Measurements from ENCODE around the gene TEX29. TPM values are rescaled to one million over a fixed set of nuclear protein-coding genes. Genes with fewer than 3 reads are reported as not detected.

TEX29 gene
- total RNA-seq, 2 donors from 2014 or later, result 0.59 to 0.67 TPM

DNA sequence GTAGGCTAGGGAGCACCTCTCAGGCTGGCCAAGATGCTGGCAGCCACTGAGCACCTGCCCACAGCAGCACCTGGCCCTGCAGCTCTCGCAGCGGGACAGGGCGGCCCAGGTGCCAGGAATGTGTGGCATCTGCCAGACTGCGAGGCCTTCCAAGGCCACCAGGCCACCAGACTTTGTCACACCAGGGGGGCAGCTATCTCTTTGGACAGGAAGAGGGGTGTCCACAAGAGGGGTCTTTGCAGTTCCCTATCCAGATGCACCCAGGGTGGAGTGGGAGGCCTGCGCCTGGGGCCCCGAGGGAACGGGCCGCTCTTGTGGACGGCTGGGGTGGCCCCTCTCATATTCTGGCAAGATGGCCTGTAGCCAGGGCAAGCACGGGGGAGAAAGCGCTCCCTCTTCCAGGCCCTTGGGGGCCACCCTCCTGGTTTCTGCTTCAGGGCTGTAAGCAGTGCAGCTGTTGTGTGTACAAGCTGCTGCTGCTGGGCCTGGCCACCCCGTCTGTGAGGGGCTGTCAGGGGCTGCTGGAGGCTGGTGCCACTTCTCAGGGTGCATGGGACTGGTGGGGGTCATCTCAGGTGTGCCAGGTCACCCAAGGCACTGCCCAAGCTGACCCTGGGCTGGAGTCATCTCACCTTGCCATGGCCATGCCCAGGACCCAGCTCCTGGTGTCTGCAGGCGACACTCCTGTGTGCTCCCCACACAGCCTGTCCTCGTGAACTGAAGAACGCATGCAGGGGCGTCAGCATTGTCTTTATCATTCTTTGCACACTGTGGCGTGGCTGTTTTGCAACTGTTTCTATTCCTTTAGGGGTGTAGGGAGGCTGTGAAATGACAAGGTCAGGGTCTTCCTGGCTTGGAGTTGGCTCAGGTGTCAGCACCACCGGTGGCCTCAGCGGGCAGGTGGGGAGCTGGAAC lies 1.8 kb downstream of the TEX29 start:
- no peaks in the 10 kb centered on the region for H3K9me3 Mint-ChIP-seq
- no peak overlapping the region for H3K4me3 Mint-ChIP-seq
- ATAC-seq (no peak), DNase-seq (ENCODE audit: low spot score) (peak; percentile 47)
- no peaks in the 10 kb centered on the region for H3K36me3 Mint-ChIP-seq
- peaks cover 3 to 5% of the 10 kb centered on the region in 2 donors for H3K4me1 Mint-ChIP-seq (ENCODE audit: low read depth in 2 of 2)
- no peak overlapping the region for H3K27ac Mint-ChIP-seq
- no peaks in the 10 kb centered on the region for H3K27me3 Mint-ChIP-seq

DNA sequence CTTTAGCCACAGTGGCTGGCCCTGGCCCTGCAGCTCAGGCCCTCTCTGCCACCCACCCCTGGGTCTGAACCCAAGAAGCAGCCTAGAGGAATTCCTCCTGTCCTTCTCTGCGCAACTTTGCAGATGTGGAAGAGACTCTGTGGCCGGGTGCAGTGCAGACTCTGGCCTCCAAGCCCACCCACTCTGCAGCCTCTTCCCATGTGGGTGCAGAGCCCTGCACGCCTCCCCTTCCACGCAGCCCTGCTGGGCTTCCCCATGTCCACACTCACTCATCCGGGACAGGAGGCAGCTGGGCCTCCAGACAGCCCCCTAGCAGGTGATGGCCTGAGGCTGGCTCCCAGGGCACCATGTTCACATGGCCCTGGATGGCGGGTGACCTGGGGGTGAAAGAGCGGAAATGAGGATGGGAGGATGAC lies 2.5 kb downstream of the TEX29 start:
- H3K4me3 Mint-ChIP-seq, result no peak overlapping the region
- DNase-seq (ENCODE audit: low spot score) (peak; percentile 38), ATAC-seq (peak; percentile 3 to 24)
- no peaks in the 10 kb centered on the region for H3K27me3 Mint-ChIP-seq
- peaks cover 5 to 6% of the 10 kb centered on the region in 2 donors for H3K4me1 Mint-ChIP-seq (ENCODE audit: low read depth in 2 of 2)
- no peak overlapping the region for H3K27ac Mint-ChIP-seq
- no peaks in the 10 kb centered on the region for H3K36me3 Mint-ChIP-seq
- H3K9me3 Mint-ChIP-seq, result no peaks in the 10 kb centered on the region

DNA sequence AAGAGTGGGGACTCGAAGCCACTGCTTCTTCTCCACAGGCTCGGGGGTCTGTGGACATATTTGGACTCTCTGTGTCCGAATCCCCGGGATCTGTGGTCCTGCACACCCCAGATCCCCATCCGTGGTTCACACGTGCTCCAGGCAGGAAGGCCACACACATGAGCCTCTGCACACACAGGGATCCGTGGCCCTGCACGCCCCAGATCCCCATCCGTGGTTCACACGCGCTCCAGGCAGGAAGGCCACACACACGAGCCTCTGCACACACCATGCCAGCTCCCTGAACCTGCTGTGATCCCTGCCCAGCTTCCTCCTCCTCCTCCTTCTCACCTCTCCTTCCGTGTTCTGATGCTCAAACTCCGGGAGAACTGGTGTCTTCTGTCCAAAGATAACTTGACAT lies 3.1 kb downstream of the TEX29 start:
- DNase-seq (ENCODE audit: low spot score), result peak; percentile 10
- Mint-ChIP-seq H3K9me3 (no peaks in the 10 kb centered on the region), H3K27me3 (no peaks in the 10 kb centered on the region), H3K4me1 (ENCODE audit: low read depth in 2 of 2) (peaks cover 4 to 5% of the 10 kb centered on the region in 2 donors), H3K36me3 (no peaks in the 10 kb centered on the region), H3K27ac (peak overlapping the region in 1 of 2 donors; percentile 31), H3K4me3 (no peak overlapping the region)
- no peak for ATAC-seq

- H3K9me3 Mint-ChIP-seq, result no peaks in the 10 kb centered on the region
- no peaks in the 10 kb centered on the region for H3K36me3 Mint-ChIP-seq
- ATAC-seq (no peak), DNase-seq (ENCODE audit: low spot score) (peak; percentile 39)
- H3K27me3 Mint-ChIP-seq, result no peaks in the 10 kb centered on the region
- H3K27ac Mint-ChIP-seq, result peak overlapping the region in 1 of 2 donors; percentile 31
- H3K4me3 Mint-ChIP-seq, result no peak overlapping the region
- H3K4me1 Mint-ChIP-seq (ENCODE audit: low read depth in 2 of 2), result peaks cover 3 to 5% of the 10 kb centered on the region in 2 donors
Measured at GRCh38 chr13:111323950-111324651, 3.7 kb downstream of the TEX29 start.

DNA sequence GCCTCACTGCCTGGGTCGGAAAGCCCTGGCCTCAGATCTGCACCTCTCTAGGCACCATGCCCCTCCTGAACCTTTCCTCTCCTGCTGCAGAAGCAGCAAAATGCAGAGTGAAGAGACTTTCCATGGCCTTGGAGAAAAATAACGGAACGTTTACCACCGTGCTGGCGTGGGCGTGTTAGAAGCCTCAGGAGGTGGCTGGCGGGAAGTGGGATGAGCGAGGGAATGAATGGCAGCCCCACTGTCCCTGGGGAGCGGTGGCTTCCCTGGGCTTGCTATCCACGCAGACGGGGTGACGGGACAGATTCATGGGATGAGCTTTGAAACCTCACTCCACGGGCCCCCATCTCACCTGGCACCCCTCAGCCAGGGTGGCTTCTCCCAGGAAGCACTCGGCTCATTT lies 4.3 kb downstream of the TEX29 start:
- no peaks in the 10 kb centered on the region for H3K36me3 Mint-ChIP-seq

DNA sequence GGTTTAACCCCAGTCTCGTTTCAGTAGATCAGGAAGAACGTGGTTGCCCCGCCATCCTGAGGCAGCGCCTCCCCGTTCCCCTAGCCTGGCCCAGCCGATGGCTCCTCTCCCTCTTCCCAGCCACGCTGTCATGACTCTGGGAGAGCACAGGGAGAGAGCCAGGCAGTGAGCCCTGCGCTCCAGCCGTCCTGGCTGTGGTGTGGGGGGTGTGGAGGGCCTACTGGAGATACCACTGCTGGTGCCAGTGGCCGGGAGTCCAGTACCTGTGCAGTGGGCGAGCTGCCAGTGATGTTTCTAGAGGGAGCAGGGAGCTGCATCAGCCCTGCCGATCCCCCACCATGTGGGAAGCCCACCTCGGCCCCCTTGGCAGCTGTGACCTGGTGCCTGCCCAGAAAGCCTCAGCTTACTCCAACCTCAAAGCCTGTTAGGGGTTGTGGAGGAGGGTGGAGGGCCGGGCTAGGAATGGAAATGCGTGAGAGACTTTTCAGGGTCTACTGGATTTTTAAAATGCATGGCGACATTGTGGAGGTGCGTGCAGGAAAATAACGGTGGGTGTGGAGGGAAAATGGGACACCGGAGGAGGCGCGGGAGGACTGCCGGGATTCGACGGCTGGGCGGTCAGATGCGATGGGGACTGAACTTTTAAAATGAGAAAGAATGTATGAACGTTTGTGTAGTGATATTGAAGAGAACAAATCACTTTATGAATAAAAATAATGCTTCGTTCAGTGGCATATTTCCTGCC lies 4.9 kb downstream of the TEX29 start:
- no peak for ATAC-seq
- H3K27me3 Mint-ChIP-seq, result no peaks in the 10 kb centered on the region
- DNase-seq (ENCODE audit: low spot score), result peak; percentile 38
- no peak overlapping the region for H3K4me3 Mint-ChIP-seq
- H3K4me1 Mint-ChIP-seq (ENCODE audit: low read depth in 2 of 2), result peaks cover 0 to 3% of the 10 kb centered on the region in 2 donors
- H3K27ac Mint-ChIP-seq, result no peak overlapping the region
- H3K9me3 Mint-ChIP-seq, result no peaks in the 10 kb centered on the region
- H3K36me3 Mint-ChIP-seq, result no peaks in the 10 kb centered on the region

More for the DNA sequence above, 4.3 kb downstream of the TEX29 start:
- Mint-ChIP-seq H3K27me3 (no peaks in the 10 kb centered on the region), H3K4me3 (no peak overlapping the region), H3K4me1 (ENCODE audit: low read depth in 2 of 2) (peaks cover 2 to 3% of the 10 kb centered on the region in 2 donors), H3K9me3 (no peaks in the 10 kb centered on the region), H3K27ac (peak overlapping the region in 1 of 2 donors; percentile 31)
- DNase-seq (ENCODE audit: low spot score), result peak; percentile 44
- no peak for ATAC-seq

DNA sequence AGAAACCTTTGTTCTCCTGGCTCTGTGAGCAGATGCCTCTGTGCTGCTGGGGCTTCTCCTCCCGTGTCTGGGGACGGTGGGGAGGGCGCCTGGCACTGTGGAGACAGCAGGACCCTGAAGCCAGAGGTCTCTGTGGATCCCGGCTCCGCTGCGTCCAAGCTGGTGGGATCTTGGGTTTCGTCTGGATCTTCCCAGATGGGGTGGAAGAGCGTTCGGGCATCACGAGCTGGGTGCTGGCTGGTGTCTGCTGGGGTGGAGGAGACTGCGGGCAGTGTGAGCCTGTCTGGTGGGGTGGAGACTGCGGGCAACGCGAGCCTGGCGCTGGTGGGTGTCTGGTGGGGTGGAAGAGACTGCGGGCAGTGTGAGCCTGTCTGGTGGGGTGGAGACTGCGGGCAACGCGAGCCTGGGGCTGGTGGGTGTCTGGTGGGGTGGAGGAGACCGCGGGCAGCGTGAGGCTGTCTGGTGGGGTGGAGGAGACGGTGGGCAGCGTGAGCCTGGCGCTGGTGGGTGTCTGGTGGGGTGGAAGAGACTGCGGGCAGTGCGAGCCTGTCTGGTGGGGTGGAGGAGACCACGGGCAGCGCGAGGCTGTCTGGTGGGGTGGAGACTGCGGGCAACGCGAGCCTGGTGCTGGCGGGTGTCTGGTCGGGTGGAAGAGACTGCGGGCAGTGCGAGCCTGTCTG lies 5.6 kb downstream of the TEX29 start:
- Mint-ChIP-seq H3K36me3 (no peaks in the 10 kb centered on the region), H3K9me3 (no peaks in the 10 kb centered on the region), H3K4me3 (no peak overlapping the region), H3K27me3 (no peaks in the 10 kb centered on the region), H3K27ac (no peak overlapping the region), H3K4me1 (ENCODE audit: low read depth in 2 of 2) (peaks cover 0 to 3% of the 10 kb centered on the region in 2 donors)
- no peak for ATAC-seq
- no peak for DNase-seq (ENCODE audit: low spot score)

DNA sequence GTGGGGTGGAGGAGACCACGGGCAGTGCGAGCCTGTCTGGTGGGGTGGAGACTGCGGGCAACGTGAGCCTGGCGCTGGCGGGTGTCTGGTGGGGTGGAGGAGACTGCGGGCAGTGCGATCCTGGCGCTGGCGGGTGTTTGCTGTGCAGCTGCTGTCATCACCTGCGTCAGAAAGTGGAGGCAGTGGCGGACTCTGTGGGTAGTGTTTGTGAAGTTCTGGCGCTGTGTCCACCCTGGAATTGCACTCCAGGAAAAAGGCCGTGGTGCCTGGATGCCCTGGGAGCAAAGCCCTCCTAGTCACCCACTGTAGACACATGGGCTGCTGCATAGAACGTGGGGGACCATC lies 6.2 kb downstream of the TEX29 start:
- H3K4me3 Mint-ChIP-seq, result no peak overlapping the region
- H3K9me3 Mint-ChIP-seq, result no peaks in the 10 kb centered on the region
- peaks cover 0 to 3% of the 10 kb centered on the region in 2 donors for H3K4me1 Mint-ChIP-seq (ENCODE audit: low read depth in 2 of 2)
- H3K27ac Mint-ChIP-seq, result no peak overlapping the region
- H3K36me3 Mint-ChIP-seq, result no peaks in the 10 kb centered on the region
- DNase-seq (ENCODE audit: low spot score), result no peak
- H3K27me3 Mint-ChIP-seq, result no peaks in the 10 kb centered on the region
- ATAC-seq, result no peak

GRCh38 chr13:111326981-111327642 lies 6.7 kb downstream of the TEX29 start:
- H3K27ac Mint-ChIP-seq, result no peak overlapping the region
- peaks cover 0 to 3% of the 10 kb centered on the region in 2 donors for H3K4me1 Mint-ChIP-seq (ENCODE audit: low read depth in 2 of 2)
- DNase-seq (ENCODE audit: low spot score), result no peak

GRCh38 chr13:111327730-111328573 lies 7.5 kb downstream of the TEX29 start:
- DNase-seq (ENCODE audit: low spot score) (no peak), ATAC-seq (no peak)
- Mint-ChIP-seq H3K4me1 (ENCODE audit: low read depth in 2 of 2) (peaks cover 0 to 3% of the 10 kb centered on the region in 2 donors), H3K27ac (peak overlapping the region in 1 of 2 donors; percentile 59), H3K9me3 (no peaks in the 10 kb centered on the region), H3K27me3 (no peaks in the 10 kb centered on the region), H3K4me3 (no peak overlapping the region), H3K36me3 (no peaks in the 10 kb centered on the region)

More at GRCh38 chr13:111326981-111327642, 6.7 kb downstream of the TEX29 start:
- Mint-ChIP-seq H3K36me3 (no peaks in the 10 kb centered on the region), H3K9me3 (no peaks in the 10 kb centered on the region), H3K4me3 (no peak overlapping the region), H3K27me3 (no peaks in the 10 kb centered on the region)
- peak in 1 of 2 donors; percentile 30 for ATAC-seq

GRCh38 chr13:111328574-111329410 lies 8.3 kb downstream of the TEX29 start:
- Mint-ChIP-seq H3K4me1 (ENCODE audit: low read depth in 2 of 2) (peaks cover 0 to 3% of the 10 kb centered on the region in 2 donors), H3K4me3 (no peak overlapping the region), H3K9me3 (no peaks in the 10 kb centered on the region), H3K36me3 (no peaks in the 10 kb centered on the region), H3K27ac (no peak overlapping the region), H3K27me3 (no peaks in the 10 kb centered on the region)
- DNase-seq (ENCODE audit: low spot score) (no peak), ATAC-seq (peak in 1 of 2 donors; percentile 22)

Measured in natural killer cell treated with Interleukin-12 subunit alpha and Interleukin-12 subunit beta and Interleukin-15 and Interleukin-18, amount 100 ng/mL, for 72 hours (primary cell).